ENCODE measurements around the gene CCDC197.

DNA sequence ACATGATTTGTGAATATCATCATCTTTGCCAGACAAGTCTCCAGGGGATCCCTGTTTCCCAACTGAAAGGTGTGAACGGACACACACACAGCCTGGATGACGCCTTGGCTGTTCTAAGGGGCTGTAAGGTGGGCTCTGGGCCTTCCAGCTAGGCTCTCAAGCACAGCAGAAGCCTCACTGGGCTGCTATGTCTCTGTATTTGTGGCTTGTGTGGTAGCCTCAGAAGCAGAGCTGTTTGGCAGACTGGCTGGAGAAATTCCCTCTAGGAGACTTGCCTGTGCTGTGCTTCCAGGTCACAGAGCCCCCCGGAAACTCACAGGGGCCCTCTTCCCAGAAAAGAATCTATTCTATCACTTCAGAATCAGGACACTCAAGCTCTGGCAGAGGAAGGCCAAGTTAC, 50.5 kb downstream of the CCDC197 start:
- TF ChIP-seq NR1H2 (CRISPR knock-in tag; IDR thresholded peaks at IDR 0.05) (no peak), SAFB2 (IDR thresholded peaks at IDR 0.05; ENCODE audit: borderline replicate concordance, low read depth, low read length, severe bottlenecking) (no peak), SMARCB1 (IDR thresholded peaks at IDR 0.05; ENCODE audit: insufficient read length, low read depth) (no peak), EP300 (IDR thresholded peaks at IDR 0.05; ENCODE audit: low read length) (no peak), ARNT (IDR thresholded peaks at IDR 0.05) (no peak), CBX3 (IDR thresholded peaks at IDR 0.05; ENCODE audit: borderline replicate concordance in 1 of 2, low read length in 2 of 2) (no peak)
- TF ChIP-seq, protein P1, sequence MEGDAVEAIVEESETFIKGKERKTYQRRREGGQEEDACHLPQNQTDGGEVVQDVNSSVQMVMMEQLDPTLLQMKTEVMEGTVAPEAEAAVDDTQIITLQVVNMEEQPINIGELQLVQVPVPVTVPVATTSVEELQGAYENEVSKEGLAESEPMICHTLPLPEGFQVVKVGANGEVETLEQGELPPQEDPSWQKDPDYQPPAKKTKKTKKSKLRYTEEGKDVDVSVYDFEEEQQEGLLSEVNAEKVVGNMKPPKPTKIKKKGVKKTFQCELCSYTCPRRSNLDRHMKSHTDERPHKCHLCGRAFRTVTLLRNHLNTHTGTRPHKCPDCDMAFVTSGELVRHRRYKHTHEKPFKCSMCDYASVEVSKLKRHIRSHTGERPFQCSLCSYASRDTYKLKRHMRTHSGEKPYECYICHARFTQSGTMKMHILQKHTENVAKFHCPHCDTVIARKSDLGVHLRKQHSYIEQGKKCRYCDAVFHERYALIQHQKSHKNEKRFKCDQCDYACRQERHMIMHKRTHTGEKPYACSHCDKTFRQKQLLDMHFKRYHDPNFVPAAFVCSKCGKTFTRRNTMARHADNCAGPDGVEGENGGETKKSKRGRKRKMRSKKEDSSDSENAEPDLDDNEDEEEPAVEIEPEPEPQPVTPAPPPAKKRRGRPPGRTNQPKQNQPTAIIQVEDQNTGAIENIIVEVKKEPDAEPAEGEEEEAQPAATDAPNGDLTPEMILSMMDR (IDR thresholded peaks at IDR 0.05 in 2 of 3, conservative IDR thresholded peaks at IDR 0.05 in 1 of 3; ENCODE audit: insufficient read depth in 2 of 3, low read depth in 1 of 3, low read length in 3 of 3), result no peak
- TF ChIP-seq, protein P2, sequence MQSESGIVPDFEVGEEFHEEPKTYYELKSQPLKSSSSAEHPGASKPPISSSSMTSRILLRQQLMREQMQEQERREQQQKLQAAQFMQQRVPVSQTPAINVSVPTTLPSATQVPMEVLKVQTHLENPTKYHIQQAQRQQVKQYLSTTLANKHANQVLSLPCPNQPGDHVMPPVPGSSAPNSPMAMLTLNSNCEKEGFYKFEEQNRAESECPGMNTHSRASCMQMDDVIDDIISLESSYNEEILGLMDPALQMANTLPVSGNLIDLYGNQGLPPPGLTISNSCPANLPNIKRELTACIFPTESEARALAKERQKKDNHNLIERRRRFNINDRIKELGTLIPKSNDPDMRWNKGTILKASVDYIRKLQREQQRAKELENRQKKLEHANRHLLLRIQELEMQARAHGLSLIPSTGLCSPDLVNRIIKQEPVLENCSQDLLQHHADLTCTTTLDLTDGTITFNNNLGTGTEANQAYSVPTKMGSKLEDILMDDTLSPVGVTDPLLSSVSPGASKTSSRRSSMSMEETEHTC (IDR thresholded peaks at IDR 0.05), result no peak
